Choroid plexus epithelial cell (primary cell): ENCODE measurements around the gene INSC.

ENCODE experiments used
- DNase-seq: peaks from one replicate; pipeline ENCODE4 v3.0.0-alpha.2; 2010; ENCODE audit warnings: low read depth
- H3K4me3 ChIP-seq: 2 replicates; pipeline ENCODE4 v1.5.1; 2011; ENCODE audit warnings: low read depth, mild to moderate bottlenecking, control low read depth, low read length, moderate library complexity
- TF ChIP-seq, protein P1 (sequence below): conservative IDR thresholded peaks from 2 replicates; pipeline ENCODE4 v1.5.1; 2011; ENCODE audit warnings: low read depth, mild to moderate bottlenecking, control low read depth, inconsistent platforms, low read length, moderate library complexity

INSC gene

DNA sequence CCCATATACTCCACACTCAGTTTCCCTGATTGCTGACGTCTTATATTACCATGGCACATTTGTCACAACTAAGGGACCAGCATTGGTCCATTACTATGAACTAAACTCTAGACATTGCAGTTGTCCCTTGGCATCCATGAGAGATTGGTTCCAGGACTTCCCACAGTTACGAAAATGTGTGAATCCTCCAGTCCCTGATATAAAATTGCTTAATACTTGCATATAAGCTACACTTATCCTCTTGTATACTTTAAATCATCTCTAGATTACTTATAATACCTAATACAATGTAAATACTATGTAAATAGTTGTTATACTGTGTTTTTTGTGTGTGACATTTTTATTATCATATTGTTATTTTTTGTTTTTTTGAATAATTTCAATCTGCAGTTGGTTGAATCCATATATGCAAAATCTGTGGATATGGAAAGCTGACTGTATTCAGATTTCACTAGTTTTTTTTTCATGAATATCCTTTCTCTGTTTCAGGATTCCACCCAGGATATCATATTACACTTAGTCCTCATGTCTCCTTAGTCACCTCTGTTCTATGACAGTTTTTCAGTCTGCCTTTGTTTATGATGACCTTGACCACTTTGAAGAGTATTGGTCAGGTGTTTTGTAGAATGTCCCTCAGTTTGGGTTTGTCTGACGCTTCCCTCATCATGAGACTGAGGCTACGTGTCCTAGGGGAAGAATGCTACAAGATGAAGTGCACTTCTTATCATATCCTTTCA lies 55.3 kb downstream of the INSC start:
- H3K4me3 ChIP-seq, result no peak overlapping the region
- no peak for DNase-seq
- TF ChIP-seq, protein P1, sequence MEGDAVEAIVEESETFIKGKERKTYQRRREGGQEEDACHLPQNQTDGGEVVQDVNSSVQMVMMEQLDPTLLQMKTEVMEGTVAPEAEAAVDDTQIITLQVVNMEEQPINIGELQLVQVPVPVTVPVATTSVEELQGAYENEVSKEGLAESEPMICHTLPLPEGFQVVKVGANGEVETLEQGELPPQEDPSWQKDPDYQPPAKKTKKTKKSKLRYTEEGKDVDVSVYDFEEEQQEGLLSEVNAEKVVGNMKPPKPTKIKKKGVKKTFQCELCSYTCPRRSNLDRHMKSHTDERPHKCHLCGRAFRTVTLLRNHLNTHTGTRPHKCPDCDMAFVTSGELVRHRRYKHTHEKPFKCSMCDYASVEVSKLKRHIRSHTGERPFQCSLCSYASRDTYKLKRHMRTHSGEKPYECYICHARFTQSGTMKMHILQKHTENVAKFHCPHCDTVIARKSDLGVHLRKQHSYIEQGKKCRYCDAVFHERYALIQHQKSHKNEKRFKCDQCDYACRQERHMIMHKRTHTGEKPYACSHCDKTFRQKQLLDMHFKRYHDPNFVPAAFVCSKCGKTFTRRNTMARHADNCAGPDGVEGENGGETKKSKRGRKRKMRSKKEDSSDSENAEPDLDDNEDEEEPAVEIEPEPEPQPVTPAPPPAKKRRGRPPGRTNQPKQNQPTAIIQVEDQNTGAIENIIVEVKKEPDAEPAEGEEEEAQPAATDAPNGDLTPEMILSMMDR, result no peak

DNA sequence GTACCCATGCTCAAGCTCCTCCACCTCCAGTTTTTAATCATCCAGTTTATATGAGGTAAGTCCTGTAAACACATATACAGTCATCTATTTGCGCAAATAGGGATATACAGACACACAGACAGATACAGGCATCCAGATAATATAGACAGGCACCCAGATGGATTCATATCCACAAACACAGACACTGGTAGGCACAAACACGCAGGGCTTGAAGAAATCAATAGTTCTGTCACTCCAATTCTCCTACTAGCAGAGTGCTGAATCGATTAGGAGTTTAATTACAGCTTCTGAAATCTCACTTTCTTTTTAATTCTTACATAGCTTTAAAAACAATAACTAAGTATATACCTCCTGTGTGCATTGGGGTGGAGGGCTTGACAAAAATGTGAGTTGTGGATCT lies 56.0 kb downstream of the INSC start:
- H3K4me3 ChIP-seq, result no peak overlapping the region
- TF ChIP-seq, protein P1, result no peak
- no peak for DNase-seq

DNA sequence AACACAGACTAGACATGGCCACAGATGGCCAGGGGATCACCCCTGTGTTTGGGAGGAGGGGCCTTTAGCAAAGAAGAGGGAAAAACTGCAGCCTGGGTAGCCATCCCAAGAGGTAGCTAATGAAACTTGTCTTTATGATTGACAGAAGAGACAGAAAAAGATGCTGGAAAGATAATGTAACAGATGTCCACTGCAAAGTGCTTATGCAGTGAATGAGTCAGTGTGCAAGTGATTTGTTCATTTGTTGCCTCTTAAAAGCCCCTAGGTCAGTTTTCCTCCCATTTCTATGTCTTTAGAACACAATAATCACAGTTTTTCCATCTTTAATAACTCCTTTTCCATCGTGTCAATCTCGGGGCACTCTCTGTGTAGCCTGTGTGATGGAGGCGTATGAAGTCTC lies 57.2 kb downstream of the INSC start:
- no peak for DNase-seq
- TF ChIP-seq, protein P1, result no peak
- H3K4me3 ChIP-seq, result no peak overlapping the region

DNA sequence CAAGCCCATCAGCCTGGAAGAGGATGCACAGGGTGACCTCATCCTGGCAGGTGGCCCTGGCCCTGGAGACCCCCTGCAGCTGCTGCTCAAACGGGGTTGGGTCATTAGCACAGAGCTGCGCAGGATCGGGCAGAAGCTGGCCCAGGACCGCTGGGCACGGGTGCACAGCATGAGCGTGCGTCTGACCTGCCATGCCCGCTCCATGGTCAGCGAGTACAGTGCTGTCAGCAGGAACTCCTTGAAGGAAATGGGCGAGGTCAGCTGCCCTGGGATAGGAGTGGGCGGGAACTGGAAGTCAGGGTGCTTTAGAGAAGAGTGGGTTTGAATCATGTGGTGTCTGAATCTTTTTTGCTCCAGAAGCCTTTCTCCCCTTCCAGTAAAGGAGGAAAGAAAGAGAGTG lies 61.1 kb downstream of the INSC start:
- DNase-seq, result no peak
- TF ChIP-seq, protein P1, result no peak
- H3K4me3 ChIP-seq, result no peak overlapping the region

DNA sequence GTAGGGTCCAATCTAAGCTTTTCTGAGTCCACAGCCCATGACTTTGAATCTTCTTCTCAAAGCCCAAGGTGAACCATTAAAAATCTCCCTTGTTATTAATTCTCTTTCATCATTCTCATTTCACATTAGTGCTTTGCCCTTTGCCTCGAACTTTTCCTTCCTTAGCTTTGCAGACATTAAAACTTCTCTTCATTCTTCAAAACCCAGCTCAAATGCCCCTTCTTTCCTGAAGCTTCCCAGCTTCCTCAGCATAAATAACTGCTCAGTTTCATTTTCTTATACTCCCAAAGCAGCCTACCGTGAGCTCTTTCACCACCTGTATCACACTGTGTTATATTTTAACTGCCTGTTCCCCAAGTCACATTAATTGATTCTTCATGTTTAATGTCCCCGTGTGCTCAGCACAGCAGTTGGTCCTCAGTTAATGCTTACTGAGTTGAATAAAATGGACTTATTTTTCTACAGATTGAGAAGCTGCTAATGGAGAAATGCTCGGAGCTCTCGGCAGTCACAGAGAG lies 62.0 kb downstream of the INSC start:
- TF ChIP-seq, protein P1, result no peak

DNA sequence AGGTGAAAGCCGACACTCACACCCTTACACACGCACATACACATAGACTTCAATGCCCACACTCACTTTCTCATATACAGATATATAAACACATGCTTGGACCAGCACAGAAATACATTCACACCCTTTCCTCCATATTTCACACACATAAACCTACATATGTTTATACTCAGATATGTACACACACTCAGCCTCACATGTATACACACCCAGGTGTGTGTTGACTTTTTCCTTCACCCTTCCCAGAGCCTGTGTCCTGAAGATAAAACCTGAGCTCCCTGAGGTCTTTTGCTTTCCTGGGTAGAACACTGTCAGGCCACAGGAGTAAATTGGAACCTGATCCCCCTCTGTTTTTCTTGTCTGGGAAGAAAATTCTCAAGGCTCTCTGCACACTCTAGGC lies 62.8 kb downstream of the INSC start:
- DNase-seq, result no peak
- no peak overlapping the region for H3K4me3 ChIP-seq
- TF ChIP-seq, protein P1, result no peak

More for the DNA sequence above, 62.0 kb downstream of the INSC start:
- no peak for DNase-seq
- H3K4me3 ChIP-seq, result no peak overlapping the region

DNA sequence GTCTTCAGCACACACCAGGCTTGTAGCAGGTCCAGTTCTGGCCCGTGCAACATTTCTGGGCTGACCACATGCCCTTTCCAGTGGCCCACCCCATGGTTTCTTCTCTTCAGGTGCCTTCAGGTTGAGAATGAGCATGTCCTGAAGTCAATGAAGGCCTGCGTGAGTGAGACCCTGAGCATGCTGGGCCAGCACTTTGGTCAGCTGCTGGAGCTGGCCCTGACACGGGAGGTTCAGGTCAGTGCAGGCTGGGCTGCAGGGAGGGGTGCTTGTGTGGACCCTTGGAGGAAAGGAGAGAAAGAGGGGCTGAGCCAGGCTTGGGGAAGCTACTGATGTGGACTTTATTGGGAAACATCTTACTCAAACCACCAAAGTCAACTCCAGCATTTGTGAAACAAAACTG lies 63.5 kb downstream of the INSC start:
- no peak for DNase-seq
- no peak overlapping the region for H3K4me3 ChIP-seq
- TF ChIP-seq, protein P1, result no peak
